ENCODE measurements around the gene PID1.

Gene PID1

DNA sequence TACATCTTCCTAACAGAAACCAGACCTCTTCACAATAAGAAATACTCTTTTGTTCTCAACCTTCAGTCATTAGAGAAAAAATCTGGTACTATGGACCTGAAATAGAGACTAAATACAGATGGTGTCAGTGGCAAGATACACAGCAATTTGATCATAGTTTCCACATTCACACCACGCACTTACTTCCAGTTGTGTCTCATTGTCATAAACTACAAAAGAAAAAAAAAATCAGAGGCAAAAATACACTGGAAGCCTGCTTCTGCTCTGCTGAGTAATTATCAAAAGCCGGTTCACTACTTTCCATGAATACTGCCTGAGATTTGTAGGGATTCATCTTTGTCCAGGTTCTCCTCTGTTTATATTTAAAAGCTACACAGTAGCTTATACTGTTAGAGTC, 182.6 kb downstream of the PID1 start:
- H3K4me3 ChIP-seq (replicated peaks; ENCODE audit: insufficient read depth, low read length): no peak overlapping the region
- no peak overlapping the region for H3K27ac ChIP-seq (replicated peaks)
- no peak for DNase-seq (ENCODE audit: low read depth in 1 of 2, low spot score in 1 of 2)
- H3K27me3 ChIP-seq (ENCODE audit: insufficient read depth, poor library complexity, severe bottlenecking): no peaks in the 10 kb centered on the region
- TF ChIP-seq POLR2AphosphoS5 (IDR thresholded peaks at IDR 0.05; ENCODE audit: low read depth) (no peak), GABPA (IDR thresholded peaks at IDR 0.05; ENCODE audit: low read depth) (no peak), SPI1 (IDR thresholded peaks at IDR 0.05; ENCODE audit: borderline replicate concordance, low read depth) (no peak)
- TF ChIP-seq, protein P1, sequence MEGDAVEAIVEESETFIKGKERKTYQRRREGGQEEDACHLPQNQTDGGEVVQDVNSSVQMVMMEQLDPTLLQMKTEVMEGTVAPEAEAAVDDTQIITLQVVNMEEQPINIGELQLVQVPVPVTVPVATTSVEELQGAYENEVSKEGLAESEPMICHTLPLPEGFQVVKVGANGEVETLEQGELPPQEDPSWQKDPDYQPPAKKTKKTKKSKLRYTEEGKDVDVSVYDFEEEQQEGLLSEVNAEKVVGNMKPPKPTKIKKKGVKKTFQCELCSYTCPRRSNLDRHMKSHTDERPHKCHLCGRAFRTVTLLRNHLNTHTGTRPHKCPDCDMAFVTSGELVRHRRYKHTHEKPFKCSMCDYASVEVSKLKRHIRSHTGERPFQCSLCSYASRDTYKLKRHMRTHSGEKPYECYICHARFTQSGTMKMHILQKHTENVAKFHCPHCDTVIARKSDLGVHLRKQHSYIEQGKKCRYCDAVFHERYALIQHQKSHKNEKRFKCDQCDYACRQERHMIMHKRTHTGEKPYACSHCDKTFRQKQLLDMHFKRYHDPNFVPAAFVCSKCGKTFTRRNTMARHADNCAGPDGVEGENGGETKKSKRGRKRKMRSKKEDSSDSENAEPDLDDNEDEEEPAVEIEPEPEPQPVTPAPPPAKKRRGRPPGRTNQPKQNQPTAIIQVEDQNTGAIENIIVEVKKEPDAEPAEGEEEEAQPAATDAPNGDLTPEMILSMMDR (IDR thresholded peaks at IDR 0.05; ENCODE audit: insufficient read depth, low read length): no peak
- TF ChIP-seq, protein P2, sequence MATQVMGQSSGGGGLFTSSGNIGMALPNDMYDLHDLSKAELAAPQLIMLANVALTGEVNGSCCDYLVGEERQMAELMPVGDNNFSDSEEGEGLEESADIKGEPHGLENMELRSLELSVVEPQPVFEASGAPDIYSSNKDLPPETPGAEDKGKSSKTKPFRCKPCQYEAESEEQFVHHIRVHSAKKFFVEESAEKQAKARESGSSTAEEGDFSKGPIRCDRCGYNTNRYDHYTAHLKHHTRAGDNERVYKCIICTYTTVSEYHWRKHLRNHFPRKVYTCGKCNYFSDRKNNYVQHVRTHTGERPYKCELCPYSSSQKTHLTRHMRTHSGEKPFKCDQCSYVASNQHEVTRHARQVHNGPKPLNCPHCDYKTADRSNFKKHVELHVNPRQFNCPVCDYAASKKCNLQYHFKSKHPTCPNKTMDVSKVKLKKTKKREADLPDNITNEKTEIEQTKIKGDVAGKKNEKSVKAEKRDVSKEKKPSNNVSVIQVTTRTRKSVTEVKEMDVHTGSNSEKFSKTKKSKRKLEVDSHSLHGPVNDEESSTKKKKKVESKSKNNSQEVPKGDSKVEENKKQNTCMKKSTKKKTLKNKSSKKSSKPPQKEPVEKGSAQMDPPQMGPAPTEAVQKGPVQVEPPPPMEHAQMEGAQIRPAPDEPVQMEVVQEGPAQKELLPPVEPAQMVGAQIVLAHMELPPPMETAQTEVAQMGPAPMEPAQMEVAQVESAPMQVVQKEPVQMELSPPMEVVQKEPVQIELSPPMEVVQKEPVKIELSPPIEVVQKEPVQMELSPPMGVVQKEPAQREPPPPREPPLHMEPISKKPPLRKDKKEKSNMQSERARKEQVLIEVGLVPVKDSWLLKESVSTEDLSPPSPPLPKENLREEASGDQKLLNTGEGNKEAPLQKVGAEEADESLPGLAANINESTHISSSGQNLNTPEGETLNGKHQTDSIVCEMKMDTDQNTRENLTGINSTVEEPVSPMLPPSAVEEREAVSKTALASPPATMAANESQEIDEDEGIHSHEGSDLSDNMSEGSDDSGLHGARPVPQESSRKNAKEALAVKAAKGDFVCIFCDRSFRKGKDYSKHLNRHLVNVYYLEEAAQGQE (IDR thresholded peaks at IDR 0.05; ENCODE audit: insufficient replicate concordance, low read depth): no peak

DNA sequence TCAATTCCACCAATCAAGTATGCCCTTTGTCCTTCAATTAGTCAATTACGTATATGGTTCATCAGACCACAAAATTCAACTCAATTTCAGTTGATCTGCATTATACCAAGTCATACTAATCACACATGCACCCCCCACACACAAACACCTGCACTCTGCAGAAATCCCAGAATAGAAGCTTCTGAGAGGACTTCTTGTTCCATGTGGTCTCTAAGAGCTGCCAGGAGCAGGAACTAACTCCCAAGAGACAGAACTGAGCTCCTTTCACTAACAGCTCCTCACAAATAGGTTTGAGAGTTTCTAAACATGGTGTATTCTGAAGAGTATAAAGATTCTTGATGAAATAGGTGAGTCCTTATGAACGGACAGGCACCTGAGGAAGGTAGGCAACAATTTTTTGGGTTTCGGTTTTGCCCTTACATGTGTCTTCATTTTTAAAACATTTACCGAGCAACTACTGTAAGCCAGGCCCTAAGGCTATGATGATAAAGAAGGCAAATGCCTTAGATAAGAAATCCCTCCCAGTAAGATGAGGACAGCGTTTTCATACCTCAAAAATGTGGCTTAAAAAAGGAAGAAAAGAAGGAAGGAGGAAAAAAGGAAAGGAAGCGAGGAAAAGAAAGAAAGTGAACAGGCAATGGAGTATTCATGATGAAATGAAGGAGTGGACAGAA, 183.1 kb downstream of the PID1 start:
- DNase-seq (ENCODE audit: low read depth in 1 of 2, low spot score in 1 of 2): no peak
- Histone ChIP-seq H3K27ac (replicated peaks) (no peak overlapping the region), H3K27me3 (ENCODE audit: insufficient read depth, poor library complexity, severe bottlenecking) (no peaks in the 10 kb centered on the region), H3K4me3 (replicated peaks; ENCODE audit: insufficient read depth, low read length) (no peak overlapping the region)
- TF ChIP-seq POLR2AphosphoS5 (IDR thresholded peaks at IDR 0.05; ENCODE audit: low read depth): no peak
- TF ChIP-seq, protein P1 (IDR thresholded peaks at IDR 0.05; ENCODE audit: insufficient read depth, low read length): no peak
- TF ChIP-seq, protein P2 (IDR thresholded peaks at IDR 0.05; ENCODE audit: insufficient replicate concordance, low read depth): no peak
- no peak for TF ChIP-seq GABPA (IDR thresholded peaks at IDR 0.05; ENCODE audit: low read depth)
- no peak for TF ChIP-seq SPI1 (IDR thresholded peaks at IDR 0.05; ENCODE audit: borderline replicate concordance, low read depth)

DNA sequence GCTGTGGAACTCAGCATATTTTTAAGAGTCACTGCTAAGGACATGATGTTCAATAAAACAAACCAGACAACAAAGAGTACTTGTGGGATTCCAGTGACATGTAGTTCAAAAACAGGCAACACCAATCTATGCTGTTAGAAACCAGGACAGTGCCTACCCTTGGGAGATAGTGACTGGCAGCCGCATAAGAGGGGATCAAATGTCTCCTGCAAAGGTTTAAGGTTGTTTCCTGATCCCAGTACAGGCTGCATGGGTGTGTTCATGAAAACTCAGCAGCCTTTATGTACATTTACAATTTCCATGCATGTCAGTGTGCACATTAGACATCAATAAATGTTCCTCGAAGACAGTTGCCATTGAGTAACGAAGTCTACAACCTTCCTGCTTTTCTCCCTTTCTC, 183.8 kb downstream of the PID1 start:
- H3K27me3 ChIP-seq (ENCODE audit: insufficient read depth, poor library complexity, severe bottlenecking): no peaks in the 10 kb centered on the region
- no peak overlapping the region for H3K27ac ChIP-seq (replicated peaks)
- DNase-seq (ENCODE audit: low read depth in 1 of 2, low spot score in 1 of 2): no peak
- H3K4me3 ChIP-seq (replicated peaks; ENCODE audit: insufficient read depth, low read length): no peak overlapping the region
- TF ChIP-seq SPI1 (IDR thresholded peaks at IDR 0.05; ENCODE audit: borderline replicate concordance, low read depth) (no peak), POLR2AphosphoS5 (IDR thresholded peaks at IDR 0.05; ENCODE audit: low read depth) (no peak), GABPA (IDR thresholded peaks at IDR 0.05; ENCODE audit: low read depth) (no peak)
- TF ChIP-seq, protein P1 (IDR thresholded peaks at IDR 0.05; ENCODE audit: insufficient read depth, low read length): no peak
- TF ChIP-seq, protein P2 (IDR thresholded peaks at IDR 0.05; ENCODE audit: insufficient replicate concordance, low read depth): no peak
